AG09309 (cell line): ENCODE data around the gene ZBTB18.

Experiments
- DNase-seq: peaks from one replicate; pipeline ENCODE4 v3.0.0-alpha.2; 2010; ENCODE audit warnings: low read depth
- H3K4me3 ChIP-seq: 2 replicates; pipeline ENCODE4 v1.5.1; 2011; ENCODE audit warnings: mild to moderate bottlenecking, low read depth, low read length, moderate library complexity; ENCODE audit not compliant: control insufficient read depth
- TF ChIP-seq, protein P1 (sequence below): IDR thresholded peaks from 2 replicates; pipeline ENCODE4 v1.5.1; 2011; ENCODE audit warnings: mild to moderate bottlenecking, low read depth, low read length, inconsistent platforms; ENCODE audit not compliant: insufficient read depth, control insufficient read depth; ENCODE audit errors: missing control alignments

ZBTB18 gene

DNA sequence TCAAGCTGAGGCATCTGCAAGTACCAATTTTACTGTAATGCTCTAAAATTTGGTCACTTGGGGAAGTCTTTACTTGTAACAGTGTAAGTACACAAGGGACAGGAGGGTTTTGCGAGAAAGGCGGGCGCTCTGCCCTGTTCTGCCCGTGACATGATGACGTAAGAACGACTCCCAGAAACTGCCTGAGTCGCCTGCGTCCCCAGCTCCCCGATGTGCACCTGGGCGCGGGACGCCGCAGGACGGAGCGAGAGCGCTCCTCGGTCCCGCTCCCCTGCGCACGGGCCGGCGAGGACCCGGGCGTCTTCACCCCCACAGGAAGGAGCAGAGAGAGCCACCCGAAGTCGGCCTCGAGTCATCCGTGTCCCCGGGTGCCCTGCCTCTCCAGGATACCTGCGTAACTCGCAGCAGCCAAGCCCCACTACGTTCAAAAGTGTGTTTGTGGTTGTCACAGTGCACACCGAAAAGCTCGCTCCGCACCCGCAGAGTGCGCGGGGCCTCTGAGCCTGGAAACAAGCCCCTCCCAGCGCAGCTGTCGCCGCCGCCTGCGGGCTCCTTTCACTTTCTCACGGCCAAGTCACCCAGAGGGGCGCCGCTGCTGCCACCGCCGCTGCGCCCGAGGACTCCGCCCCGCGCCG is 3.3 kb upstream of the ZBTB18 start:
- no peak for DNase-seq
- TF ChIP-seq, protein P1, sequence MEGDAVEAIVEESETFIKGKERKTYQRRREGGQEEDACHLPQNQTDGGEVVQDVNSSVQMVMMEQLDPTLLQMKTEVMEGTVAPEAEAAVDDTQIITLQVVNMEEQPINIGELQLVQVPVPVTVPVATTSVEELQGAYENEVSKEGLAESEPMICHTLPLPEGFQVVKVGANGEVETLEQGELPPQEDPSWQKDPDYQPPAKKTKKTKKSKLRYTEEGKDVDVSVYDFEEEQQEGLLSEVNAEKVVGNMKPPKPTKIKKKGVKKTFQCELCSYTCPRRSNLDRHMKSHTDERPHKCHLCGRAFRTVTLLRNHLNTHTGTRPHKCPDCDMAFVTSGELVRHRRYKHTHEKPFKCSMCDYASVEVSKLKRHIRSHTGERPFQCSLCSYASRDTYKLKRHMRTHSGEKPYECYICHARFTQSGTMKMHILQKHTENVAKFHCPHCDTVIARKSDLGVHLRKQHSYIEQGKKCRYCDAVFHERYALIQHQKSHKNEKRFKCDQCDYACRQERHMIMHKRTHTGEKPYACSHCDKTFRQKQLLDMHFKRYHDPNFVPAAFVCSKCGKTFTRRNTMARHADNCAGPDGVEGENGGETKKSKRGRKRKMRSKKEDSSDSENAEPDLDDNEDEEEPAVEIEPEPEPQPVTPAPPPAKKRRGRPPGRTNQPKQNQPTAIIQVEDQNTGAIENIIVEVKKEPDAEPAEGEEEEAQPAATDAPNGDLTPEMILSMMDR, result no peak
- peak overlapping the region; percentile 91 for H3K4me3 ChIP-seq

DNA sequence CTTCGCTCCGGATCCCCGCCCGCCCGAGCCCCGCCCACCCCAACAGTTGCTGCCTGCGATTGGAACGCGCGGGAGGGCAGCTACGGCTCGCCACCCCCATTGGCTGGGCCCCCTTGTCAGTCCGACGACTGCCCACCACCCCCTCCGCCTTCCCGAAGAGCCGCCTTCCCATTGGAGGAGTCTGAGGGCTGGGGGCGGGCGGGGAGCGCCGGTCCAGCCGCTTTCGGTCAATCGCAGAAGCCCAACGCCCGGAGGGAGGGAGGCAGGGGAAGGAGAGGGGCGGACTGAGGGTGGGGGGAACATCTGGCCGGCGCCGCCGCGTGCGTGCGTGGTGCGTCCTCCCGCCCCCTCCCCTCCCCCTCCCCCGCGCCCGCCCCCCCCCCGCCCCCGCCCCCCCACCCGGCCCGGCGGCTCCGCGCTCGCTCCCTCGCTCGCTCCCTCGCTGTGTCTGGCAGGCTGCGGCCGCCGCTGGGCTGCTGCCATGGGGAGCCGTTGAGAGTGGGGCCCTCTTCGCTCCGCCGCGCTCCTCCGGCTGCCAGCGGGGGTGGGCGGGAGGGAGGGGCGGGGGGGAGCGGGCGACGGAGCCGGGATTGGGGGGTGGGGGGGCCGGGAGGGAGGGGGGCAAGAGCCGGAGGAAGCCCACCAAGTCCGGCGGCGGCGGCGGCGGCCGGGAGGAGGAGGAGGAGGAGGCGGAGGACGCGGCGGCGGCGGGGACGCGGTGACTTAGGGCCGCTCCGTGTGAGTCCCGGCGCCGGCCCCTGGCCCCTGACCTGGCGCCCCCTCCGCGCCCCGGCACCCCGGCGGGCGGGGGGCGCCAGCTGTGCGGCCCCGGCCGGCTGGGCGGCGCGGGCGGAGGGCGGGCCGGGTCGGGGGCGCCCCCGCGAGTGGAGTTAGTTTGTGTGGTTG is 2.6 kb upstream of the ZBTB18 start:
- H3K4me3 ChIP-seq, result peak overlapping the region; percentile 91
- TF ChIP-seq, protein P1, result no peak
- DNase-seq, result peak; percentile 97

- TF ChIP-seq, protein P1, result no peak
- H3K4me3 ChIP-seq, result peak overlapping the region; percentile 83
- DNase-seq, result no peak
Measured at GRCh38 chr1:244049162-244050013, 1.7 kb upstream of the ZBTB18 start.

DNA sequence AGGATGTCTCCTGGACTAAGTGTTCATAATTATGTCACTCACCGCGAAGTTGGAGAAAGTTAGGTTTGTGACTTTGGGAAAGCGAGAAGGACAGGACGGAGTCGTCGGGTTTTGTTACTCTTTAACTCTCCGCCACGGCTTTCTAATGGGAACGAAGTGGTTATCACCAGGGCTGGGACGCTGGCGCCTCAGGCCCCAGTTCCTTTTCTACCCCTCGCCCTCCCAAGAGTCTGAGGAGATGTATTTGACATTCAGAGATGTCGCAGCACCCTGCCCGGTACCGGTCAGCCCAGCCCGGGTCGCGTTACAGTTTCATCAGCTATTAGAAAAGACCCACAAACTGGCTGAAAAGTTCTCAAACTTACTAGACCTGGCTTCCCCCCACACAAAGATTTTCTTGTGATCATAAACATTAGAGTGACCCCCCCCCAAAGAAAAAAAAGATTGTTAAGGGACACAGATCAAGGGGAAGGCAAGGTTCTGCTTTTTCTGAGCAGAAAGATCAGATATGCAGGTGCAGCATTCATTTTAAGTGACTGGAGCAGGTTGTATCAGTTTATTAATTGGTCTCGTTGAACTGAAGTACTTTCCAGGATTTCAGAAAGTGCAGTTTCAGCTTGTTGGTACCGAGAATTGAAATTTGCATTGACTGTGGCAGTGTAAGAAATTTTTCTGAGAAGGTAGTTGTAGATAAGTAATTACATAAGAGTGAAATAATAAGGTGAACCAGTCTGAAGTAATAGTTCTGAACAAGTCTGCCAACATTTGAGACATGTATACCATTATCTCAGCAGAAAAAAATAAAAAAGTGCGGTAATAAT is 859 bp upstream of the ZBTB18 start:
- no peak for DNase-seq
- H3K4me3 ChIP-seq, result peak overlapping the region; percentile 83
- TF ChIP-seq, protein P1, result no peak

DNA sequence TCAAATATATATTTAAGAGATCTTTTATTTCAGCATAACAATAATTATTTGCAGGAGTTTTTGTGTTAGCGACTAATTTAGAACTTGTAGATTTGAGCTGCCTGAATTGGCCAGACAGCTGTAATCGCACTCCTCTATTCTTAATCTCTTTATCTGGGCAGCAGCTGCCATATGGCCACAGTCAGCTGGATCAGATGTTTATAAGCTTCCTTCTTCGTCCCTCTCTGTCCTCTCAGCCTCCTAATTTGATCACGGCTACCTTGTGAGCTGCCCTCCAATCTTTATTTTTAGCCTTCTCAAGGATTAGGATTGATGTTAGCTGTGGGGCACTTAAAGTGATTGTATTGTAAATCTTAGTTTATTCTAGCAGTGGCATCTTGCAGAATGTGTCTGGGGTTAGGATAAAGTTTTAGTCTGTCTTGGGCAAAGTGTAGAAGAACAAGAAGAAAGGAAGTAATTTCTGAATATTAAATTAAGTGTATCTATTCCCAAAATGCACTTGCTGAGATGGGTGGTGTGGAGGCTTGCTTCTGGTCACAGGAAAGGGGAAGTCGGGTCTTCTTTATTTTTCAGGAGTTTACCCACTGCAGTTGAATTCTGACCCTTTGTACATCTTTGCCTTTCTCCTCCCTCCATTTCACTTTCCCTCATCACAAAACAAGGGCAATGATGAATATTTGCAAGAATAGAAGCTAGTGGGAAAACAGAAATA is 1.1 kb downstream of the ZBTB18 start:
- no peak for DNase-seq
- TF ChIP-seq, protein P1, result no peak

More for the DNA sequence above, 1.1 kb downstream of the ZBTB18 start:
- no peak overlapping the region for H3K4me3 ChIP-seq
